ENCODE measurements around the gene DDC. TPM values are rescaled to one million over a fixed set of nuclear protein-coding genes. Genes with fewer than 3 reads are reported as not detected.

DDC gene
- total RNA-seq, 1 experiment from 2014 or later, result not detected

- intact Hi-C loops (cut with micrococcal nuclease), result loop anchor here (5.0 kb wide), 1 partner anchor 299 kb away; no protein-coding TSS in a partner anchor
- no peak overlapping the region for H3K4me3 ChIP-seq (replicated peaks in 1 of 2; ENCODE audit: low read depth in 1 of 2, low read length in 2 of 2)
- CTCF ChIA-PET, result no interaction called here
- H3K9me2 ChIP-seq (ENCODE audit: insufficient read depth), result no peaks in the 10 kb centered on the region
- no peak overlapping the region for H3K9ac ChIP-seq (ENCODE audit: low read length)
- RAD21 ChIA-PET (ENCODE audit: low non-redundant PET in 1 of 2, low total read pairs in 2 of 2, uncharacterized antibody in 2 of 2, unreplicated experiment in 2 of 2), result no interaction called here
- H4K20me1 ChIP-seq (ENCODE audit: insufficient read depth), result no peaks in the 10 kb centered on the region
- no TSS peak for BruUV-seq (replicated peaks)
- ATAC-seq, result no peak
- TF ChIP-seq EZH2 (IDR thresholded peaks at IDR 0.05) (no peak), ZNF274 (IDR thresholded peaks at IDR 0.05; ENCODE audit: low read depth, low read length) (no peak), FOSL1 (IDR thresholded peaks at IDR 0.05; ENCODE audit: low read depth) (no peak), JUND (IDR thresholded peaks at IDR 0.05) (no peak), ELF1 (IDR thresholded peaks at IDR 0.05; ENCODE audit: borderline replicate concordance, low read depth) (no peak), CEBPB (IDR thresholded peaks at IDR 0.05; ENCODE audit: low read depth) (no peak), ZFX (IDR thresholded peaks at IDR 0.05) (no peak), POLR2AphosphoS5 (IDR thresholded peaks at IDR 0.05; ENCODE audit: low read depth, low read length) (no peak), REST (IDR thresholded peaks at IDR 0.05; ENCODE audit: low read depth) (no peak), CBX3 (IDR thresholded peaks at IDR 0.05; ENCODE audit: low read depth) (no peak), YY1 (IDR thresholded peaks at IDR 0.05; ENCODE audit: extremely low read depth, insufficient replicate concordance, low read depth, low read length) (no peak), SRF (IDR thresholded peaks at IDR 0.05; ENCODE audit: low read depth) (no peak), SP1 (IDR thresholded peaks at IDR 0.05; ENCODE audit: low read depth) (no peak), RAD21 (IDR thresholded peaks at IDR 0.05; ENCODE audit: low read depth) (no peak), MAX (IDR thresholded peaks at IDR 0.05) (no peak), EGR1 (IDR thresholded peaks at IDR 0.05; ENCODE audit: low read depth) (no peak)
- TF ChIP-seq, protein P1, sequence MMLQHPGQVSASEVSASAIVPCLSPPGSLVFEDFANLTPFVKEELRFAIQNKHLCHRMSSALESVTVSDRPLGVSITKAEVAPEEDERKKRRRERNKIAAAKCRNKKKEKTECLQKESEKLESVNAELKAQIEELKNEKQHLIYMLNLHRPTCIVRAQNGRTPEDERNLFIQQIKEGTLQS (IDR thresholded peaks at IDR 0.05), result no peak
- TF ChIP-seq, protein P2, sequence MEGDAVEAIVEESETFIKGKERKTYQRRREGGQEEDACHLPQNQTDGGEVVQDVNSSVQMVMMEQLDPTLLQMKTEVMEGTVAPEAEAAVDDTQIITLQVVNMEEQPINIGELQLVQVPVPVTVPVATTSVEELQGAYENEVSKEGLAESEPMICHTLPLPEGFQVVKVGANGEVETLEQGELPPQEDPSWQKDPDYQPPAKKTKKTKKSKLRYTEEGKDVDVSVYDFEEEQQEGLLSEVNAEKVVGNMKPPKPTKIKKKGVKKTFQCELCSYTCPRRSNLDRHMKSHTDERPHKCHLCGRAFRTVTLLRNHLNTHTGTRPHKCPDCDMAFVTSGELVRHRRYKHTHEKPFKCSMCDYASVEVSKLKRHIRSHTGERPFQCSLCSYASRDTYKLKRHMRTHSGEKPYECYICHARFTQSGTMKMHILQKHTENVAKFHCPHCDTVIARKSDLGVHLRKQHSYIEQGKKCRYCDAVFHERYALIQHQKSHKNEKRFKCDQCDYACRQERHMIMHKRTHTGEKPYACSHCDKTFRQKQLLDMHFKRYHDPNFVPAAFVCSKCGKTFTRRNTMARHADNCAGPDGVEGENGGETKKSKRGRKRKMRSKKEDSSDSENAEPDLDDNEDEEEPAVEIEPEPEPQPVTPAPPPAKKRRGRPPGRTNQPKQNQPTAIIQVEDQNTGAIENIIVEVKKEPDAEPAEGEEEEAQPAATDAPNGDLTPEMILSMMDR (IDR thresholded peaks at IDR 0.05 in 2 of 3, conservative IDR thresholded peaks at IDR 0.05 in 1 of 3; ENCODE audit: borderline replicate concordance in 1 of 3, insufficient read depth in 1 of 3, low read depth in 2 of 3, low read length in 2 of 3), result no peak
- TF ChIP-seq, protein P3, sequence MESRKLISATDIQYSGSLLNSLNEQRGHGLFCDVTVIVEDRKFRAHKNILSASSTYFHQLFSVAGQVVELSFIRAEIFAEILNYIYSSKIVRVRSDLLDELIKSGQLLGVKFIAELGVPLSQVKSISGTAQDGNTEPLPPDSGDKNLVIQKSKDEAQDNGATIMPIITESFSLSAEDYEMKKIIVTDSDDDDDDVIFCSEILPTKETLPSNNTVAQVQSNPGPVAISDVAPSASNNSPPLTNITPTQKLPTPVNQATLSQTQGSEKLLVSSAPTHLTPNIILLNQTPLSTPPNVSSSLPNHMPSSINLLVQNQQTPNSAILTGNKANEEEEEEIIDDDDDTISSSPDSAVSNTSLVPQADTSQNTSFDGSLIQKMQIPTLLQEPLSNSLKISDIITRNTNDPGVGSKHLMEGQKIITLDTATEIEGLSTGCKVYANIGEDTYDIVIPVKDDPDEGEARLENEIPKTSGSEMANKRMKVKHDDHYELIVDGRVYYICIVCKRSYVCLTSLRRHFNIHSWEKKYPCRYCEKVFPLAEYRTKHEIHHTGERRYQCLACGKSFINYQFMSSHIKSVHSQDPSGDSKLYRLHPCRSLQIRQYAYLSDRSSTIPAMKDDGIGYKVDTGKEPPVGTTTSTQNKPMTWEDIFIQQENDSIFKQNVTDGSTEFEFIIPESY (IDR thresholded peaks at IDR 0.05; ENCODE audit: extremely low read depth, insufficient replicate concordance, low read length), result no peak
- DNase-seq (ENCODE audit: low read depth, low spot score), result no peak
- no peak overlapping the region for H2AFZ ChIP-seq (ENCODE audit: low read depth, low read length, poor library complexity, severe bottlenecking)
- no peaks in the 10 kb centered on the region for H3K27me3 ChIP-seq (ENCODE audit: insufficient read depth, low read length)
- no peaks in the 10 kb centered on the region for H3K79me2 ChIP-seq (ENCODE audit: insufficient read depth, low read length)
- no peaks in the 10 kb centered on the region for H3K9me3 ChIP-seq (ENCODE audit: control insufficient read depth in 1 of 2, insufficient read depth in 1 of 2, low read depth in 1 of 2, low read length in 2 of 2)
- H3K4me2 ChIP-seq (ENCODE audit: low read length), result no peak overlapping the region
- H3K27ac ChIP-seq (ENCODE audit: low read depth, low read length), result no peak overlapping the region
- no peaks in the 10 kb centered on the region for H3K4me1 ChIP-seq (ENCODE audit: control insufficient read depth in 1 of 2, insufficient read depth in 2 of 2, low read length in 2 of 2)
- no peaks in the 10 kb centered on the region for H3K36me3 ChIP-seq (ENCODE audit: control insufficient read depth in 1 of 2, insufficient read depth in 2 of 2, low read length in 2 of 2)
- POLR2A ChIA-PET, result no interaction called here
These were observed 149.3 kb downstream of the DDC start for GRCh38 chr7:50415844-50416364.

All from HCT116 (cell line).